Stimulated activated CD4-positive, alpha-beta T cell treated with anti-CD3 and anti-CD28 coated beads, Interleukin-4, amount 100 ng/mL, for 24 hours (primary cell): ENCODE data around the gene TSHZ1.
A peak's percentile ranks its signal among the peaks of the same experiment; 100 is the strongest.
"Not testable (repeated sequence)": the region's sequence is repeated elsewhere in the genome, so short reads cannot be mapped to it uniquely, and the experiment has no call there.

Experiments used
- DNase-seq: peaks from one replicate; pipeline ENCODE4 v3.0.0-alpha.2; 2020

The TSHZ1 gene

GRCh38 chr18:75185460-75185859 lies 25.1 kb upstream of the TSHZ1 start:
- no peak for DNase-seq

DNA sequence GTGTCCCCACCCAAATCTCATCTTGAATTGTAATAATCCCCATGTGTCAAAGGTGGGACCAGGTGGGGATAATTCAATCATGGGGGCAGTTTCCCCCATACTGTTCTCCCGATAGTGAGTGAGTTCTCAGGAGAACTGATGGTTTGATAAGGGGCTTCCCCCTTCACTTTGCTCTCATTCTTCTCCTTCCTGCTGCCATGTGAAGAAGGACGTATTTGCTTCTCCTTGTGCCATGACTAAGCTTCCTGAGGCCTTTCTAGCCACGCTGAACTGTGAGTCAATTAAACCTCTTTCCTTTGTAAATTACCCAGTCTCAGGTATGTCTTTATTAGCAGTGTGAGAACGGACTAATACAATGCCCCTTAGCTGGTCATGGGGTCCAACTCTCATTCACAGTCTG lies 22.9 kb upstream of the TSHZ1 start:
- not testable (repeated sequence) for DNase-seq

DNA sequence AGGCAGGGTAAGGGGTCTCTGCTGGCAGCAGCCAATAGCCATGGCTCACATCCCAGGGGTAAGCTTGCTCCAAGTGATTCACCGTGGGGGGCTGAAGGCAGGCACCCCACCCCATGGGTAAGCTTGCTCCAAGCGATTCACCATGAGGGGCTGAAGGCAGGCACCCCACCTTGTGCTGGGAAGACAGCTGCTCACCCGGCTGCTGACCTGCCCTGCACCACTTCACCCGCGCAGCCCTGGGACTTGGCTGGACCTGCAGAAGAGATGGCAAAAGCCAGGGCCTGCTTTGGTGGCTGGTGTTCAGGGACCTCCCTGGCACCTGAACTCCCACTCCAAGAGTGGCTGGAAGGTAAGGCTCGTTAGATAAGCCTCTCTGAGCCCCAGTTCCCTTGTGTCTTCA lies 20.9 kb upstream of the TSHZ1 start:
- DNase-seq = no peak

DNA sequence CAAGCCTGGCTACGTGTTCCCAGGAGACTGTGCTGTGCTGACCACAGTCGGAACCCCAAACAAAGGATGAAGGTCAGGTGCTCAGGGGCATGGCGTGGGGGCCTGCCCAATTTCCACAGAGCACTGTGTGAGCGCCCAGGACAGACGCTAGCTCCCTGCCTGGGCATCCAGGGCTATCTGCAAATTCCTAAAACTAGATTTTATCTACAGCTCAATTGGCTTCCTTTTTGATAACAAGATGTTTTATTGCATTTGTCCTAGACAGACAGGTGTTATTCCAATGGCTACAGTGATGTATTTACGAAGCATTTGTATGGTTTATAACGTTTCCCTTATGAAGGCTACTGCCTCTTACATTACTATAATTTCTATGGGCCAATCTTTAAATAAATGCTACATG lies 17.7 kb upstream of the TSHZ1 start:
- no peak for DNase-seq

- DNase-seq = no peak
Measured at GRCh38 chr18:75198036-75198435, 12.6 kb upstream of the TSHZ1 start.

GRCh38 chr18:75199327-75199726 lies 11.3 kb upstream of the TSHZ1 start:
- no peak for DNase-seq

DNA sequence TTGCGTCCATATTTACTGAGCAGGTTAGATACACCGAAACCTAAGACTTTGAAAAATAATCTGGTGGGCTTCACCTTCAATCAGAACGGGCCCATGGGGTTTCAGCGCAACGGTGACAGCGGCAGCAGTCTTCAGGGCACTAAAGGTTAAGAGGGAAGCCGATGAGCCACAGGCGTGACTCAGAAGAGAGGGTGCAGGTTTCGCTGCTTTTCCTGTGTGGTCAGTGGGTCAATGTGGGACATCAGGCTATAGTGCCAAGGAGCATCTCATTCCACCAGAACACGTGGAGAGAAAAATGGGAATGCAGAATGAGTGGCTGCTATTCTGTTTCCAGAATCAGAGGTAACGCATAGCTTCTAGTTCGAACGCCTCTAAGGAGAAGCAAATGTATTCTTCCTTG lies 10.5 kb upstream of the TSHZ1 start:
- no peak for DNase-seq

DNA sequence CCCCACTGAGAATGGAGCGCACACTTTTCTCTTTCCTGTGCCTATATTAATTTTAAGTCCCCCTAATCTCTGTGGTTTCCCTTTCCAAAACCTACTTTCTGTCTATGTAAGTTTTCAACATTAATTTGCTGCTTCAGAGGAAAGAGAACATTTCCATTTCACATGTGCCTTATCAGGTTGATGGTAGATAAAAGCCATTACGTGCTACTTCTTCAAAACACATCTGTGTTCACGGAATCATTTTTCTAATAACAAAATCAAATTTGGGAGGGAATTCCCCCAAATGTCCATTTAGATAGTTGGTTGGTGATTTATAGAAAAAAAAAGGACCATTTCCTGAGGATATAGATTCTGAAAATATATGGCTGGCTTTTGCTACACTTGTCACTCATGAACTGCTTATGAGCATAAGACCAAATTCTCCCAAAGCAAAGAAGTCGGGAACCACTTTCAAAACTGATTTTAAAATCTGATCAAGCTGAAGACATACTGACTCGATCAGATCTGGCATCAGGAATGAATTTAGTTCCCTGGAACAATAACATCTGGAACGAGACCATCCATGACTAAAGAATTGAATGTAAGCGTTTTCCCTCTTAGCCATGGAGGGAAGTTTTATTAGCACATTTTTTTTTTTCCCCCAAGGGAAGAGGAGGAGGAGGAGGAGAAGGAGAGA lies 9.9 kb upstream of the TSHZ1 start:
- DNase-seq = no peak

- no peak for DNase-seq
Measured at GRCh38 chr18:75201282-75202270, 9.0 kb upstream of the TSHZ1 start.

DNA sequence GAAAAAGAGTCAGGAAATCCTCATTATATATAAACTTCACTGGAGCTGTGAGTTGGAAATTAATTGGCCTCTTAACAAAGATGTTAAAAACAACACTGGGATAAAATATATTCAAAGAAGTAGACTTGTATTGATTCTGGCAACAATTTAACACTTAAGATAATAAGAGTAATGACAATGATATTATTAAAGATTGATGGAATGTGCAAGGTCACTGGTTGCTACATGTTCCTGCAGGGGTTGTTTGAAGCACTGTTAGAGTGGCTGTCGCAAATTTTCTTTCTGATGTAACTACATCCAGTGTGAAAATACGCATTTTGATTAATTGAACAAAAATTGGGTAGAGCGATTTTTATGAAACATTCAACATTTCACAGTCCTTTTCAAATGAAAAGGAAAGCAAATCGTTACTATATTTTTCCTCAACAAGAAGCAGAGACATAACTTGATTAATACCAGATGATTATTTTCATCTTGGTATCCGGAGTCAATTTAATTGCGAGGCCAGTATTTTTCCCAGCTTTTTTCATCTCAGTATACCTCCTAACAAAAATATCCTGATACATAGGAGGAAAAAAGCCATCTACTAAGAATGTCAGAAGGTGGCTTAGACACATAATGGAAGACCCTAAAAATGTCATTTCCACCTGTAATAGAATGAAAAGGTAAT lies 7.8 kb upstream of the TSHZ1 start:
- DNase-seq = no peak

- DNase-seq = no peak
Measured at GRCh38 chr18:75203416-75204268, 7.0 kb upstream of the TSHZ1 start.

GRCh38 chr18:75204269-75204731 lies 6.3 kb upstream of the TSHZ1 start:
- no peak for DNase-seq

GRCh38 chr18:75204732-75205513 lies 5.7 kb upstream of the TSHZ1 start:
- no peak for DNase-seq

DNA sequence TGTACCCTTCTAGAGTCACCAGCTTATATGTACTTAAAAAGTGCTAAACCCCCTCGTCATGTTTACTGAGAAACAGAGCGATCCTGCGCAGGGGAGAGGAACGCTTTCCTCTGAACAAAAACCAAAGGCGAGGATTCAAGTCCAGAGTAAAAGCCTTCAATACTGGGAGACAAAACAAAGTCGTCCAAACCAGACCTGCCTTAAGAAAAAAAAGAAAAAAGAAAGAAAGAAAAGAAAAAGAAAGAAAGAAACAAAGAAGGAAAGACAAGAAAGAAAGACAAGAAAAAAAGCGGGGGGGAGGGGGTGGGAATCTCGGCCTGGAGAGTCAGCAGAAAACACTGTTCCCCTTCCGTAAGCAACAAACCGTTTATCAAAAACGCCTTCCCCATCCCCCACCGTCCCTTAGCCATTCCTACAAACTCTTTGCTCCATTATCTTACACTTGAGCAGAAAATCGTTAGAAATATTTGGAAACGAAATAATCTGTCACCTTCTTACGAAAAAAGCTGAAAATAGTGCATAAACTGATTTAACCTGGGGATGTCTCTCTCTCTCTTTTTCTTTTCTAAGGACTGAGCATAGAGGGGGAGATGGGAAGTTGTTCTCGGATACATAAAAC lies 5.0 kb upstream of the TSHZ1 start:
- DNase-seq = no peak

GRCh38 chr18:75206452-75207309 lies 3.9 kb upstream of the TSHZ1 start:
- no peak for DNase-seq

GRCh38 chr18:75207310-75208154 lies 3.1 kb upstream of the TSHZ1 start:
- DNase-seq = no peak

GRCh38 chr18:75208155-75208835 lies 2.3 kb upstream of the TSHZ1 start:
- peak; percentile 50 for DNase-seq

DNA sequence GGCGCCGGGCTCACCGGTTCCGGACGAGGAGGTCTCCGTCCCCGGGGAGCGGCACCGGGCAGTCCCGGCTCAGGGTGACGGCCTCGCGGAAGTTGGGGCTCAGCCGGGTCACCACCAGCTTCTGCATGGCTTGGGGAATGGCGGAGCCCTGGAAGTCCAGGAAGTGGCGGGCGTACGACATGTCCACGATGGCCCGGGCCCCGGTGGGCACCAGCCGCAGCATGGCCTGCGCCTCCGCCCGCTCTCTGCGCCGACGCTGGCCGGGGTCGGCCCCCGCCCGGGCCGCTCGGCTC lies 1.8 kb upstream of the TSHZ1 start:
- DNase-seq = no peak
